ENCODE results near the gene LRRN2.

Gene LRRN2

DNA sequence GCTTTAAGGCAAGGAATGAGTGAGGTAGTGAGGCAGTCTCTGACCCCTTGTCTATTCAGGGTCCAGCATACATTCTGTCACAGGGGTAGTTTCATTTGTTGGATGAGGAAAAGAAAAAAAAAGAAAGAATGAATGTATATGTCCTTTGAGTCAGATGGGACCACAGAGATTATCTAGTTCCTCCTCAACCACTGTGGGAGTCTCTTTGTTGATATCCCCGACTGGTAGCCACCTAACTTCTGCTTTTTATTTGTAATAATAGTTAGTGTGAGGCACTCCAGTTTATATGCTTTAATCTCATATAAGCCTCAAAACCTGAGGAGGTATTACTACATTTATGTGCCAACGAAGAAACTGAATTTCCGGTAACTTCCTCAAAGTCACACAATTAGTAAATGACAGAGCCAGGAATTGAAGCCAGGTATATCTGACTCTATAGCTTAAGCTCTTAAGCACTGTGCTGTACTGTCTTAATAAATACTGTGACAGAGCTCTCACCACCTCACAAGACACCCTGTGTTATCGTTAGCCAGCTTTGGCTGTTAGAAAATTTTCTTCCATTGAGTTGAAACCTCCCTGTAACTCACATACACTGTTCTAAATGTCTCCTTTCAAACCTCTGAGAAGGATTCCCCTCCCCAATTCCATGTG is 87.1 kb downstream of the LRRN2 start:
- DNase-seq: no peak

GRCh38 chr1:204592246-204592948 is 93.1 kb downstream of the LRRN2 start:
- no peak for DNase-seq

- no peak for DNase-seq
Observed at GRCh38 chr1:204591473-204592090, 94.0 kb downstream of the LRRN2 start.

- no peak for DNase-seq
Observed at GRCh38 chr1:204589409-204590038, 96.0 kb downstream of the LRRN2 start.

DNA sequence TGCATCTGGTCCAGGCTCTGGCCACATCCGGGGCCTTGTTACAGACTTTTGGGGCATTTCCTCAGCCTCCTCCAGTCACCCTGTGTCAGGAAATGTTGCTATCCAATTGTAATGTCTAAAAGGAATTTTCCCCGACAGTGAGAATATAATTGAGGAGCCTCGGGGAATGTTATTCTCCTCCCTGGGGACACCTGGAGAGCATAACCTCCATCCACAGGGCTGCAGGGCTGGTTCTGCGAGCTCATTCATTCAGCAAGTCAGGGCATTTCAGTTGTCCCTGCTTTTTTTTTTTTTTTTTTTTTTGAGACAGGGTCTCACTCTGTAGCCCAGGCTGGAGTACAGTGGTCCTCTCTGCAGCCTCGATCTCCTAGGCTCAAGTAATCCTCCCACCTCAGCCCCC is 96.7 kb downstream of the LRRN2 start:
- no peak for DNase-seq

GRCh38 chr1:204587621-204588020 is 97.9 kb downstream of the LRRN2 start:
- no peak for DNase-seq

GRCh38 chr1:204584699-204585372 is 100.7 kb downstream of the LRRN2 start:
- DNase-seq: peak; percentile 29 to 33

DNA sequence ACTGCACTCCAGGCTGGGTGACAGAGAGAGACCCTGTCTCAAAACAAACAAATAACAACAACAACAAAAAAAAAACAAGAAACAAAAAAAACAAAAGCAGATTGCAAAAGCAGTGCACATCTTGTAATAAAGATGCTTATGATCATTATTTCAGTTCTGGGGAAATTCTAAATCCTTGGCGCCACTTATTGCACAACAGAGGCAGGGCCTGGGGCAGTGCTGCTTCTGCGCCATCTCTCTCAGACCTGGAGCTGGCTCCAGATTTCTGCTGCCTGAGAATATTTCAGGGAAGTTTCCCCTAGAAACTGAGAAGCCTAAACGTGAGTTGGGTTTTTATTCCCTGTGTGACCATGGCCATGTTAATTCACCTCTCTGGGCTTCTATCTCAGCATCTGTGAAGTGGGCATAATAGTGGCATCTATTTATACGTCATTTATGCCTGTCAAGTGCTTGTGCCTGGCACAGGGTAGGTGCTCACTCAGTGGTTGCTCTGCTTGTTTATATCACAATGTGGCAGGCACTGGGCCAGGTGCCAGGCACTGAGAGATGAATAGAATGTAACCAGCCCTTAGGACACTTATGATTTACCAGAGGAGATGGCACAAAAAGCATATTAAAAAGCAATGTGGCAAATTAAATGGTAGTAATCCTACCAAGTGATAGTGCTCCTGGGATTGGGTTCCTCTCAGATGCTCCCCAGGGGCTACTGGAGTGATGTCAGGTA is 101.5 kb downstream of the LRRN2 start:
- DNase-seq: no peak

DNA sequence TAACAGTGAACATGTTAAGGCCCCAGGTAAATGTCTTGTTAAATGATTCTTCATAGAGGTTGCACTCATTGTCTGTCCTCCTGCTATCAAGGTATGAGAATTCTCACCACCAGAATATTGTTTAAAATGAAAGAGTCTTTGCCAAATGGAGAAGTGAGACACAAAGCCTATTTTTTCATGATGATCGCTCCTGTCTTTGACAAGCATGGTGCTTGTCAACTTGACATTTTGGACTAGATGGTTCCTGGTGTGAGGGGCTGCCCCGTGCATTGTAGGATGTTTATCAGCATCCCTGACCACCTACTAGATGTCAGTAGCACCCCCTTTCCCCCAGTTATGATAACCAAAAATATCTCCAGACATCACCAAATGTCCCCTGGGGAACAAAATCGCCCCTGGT is 103.8 kb downstream of the LRRN2 start:
- no peak for DNase-seq

GRCh38 chr1:204580862-204581261 is 104.7 kb downstream of the LRRN2 start:
- no peak for DNase-seq

DNA sequence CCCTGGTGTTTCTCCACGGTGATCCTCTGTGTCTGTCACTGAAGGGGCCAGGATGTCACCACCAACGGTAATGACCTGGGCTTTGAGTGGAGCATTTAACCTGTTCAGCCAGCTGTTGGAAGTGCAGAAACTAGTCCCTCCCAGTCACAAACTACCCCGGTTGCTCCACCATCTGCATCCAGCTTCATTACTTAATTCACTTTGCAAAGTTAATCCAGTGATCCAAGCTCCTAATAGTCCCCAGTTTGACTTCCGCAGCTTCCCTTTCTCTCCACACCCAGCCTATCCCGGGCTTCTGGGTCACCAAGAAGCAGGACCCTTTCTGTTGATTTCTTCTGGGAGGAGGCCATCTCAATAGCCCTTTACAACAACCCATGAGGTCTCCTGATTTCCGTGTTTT is 105.9 kb downstream of the LRRN2 start:
- no peak for DNase-seq

DNA sequence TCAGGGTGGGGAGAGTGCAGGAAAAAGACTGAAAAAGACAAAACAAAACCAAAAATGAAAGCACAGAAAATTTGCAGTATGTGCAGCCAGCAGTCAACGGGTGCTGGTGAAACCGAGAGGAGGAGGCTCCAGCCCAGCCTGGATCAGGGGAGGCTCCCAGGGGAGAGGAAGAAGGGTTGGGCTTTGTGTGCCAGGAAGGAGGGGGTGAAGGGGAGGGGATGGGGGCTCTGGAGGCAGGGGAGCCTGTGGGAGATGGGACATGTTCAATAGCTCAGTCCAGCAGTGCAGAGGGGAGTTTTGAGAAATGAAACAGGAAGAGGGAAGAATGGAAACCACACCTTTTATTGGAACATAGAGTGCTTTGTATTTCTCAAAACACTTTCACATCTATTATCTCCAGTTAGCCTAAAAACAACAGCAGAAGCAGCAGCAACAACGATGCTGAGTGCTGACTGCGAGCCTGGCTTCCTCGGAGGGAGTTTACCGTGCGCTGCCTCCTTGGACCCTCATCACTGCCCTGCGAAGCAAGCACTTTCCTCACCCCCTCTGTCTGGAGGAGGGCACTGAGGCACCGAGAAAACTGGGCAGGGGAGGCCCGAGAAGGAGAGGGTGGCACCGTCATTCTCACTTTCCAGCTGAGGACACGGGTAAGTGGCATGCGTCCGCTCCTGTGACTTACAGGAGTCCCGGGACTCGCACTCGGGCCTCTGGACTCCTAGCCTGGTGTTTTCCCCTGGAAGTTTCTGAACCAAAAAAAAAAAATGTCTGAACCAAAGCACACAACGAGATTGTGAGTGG is 106.5 kb downstream of the LRRN2 start:
- no peak for DNase-seq

DNA sequence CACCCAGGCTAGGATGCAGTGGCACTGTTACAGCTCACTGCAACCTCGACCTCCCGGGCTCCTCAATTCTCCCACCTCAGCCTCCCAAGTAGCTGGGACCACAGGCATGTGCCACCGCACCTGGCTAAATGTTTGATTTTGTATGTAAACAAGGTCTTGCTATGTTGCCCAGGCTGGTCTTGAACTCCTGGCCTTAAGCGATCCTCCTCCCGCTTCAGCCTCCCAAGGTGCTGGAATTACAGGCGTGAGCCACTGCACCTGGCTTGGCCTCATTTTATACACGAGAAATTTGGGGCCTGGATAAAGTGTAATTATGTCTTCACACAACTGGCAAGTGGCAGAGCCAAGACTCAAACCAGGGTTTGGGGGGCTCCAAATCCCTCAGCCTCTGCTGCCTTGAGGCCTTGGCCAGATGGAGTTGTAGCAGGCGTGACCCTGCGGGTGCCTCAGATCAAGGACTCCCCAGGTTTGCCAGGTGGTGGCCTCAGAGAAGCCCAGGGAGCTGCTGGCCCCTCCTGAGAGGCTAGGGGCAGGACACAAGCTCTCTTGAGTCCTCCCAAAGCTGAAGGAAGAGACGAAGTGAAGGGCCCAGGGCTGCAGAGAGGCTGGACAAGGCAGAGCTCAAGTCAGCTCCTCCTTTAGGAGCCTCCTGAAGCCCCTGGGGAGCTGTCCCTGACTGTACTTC is 107.6 kb downstream of the LRRN2 start:
- DNase-seq: no peak

- DNase-seq: no peak
Observed at GRCh38 chr1:204576422-204576821, 109.1 kb downstream of the LRRN2 start.

GRCh38 chr1:204575221-204576190 is 110.0 kb downstream of the LRRN2 start:
- no peak for DNase-seq

DNA sequence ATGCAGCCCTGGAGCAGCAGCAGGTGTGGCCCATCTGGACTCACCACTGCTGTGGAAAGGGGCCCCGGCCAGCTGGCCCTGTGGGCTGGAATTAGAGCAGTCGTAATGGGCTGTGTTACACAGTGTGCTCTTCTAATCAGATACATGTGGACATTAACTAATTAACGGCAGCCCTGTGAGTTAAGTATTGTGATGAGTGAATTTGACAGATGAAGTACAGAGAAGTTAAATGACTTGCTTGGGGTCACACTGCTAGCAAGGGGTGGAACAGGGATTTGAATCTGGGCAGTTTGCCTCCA is 110.7 kb downstream of the LRRN2 start:
- no peak for DNase-seq

DNA sequence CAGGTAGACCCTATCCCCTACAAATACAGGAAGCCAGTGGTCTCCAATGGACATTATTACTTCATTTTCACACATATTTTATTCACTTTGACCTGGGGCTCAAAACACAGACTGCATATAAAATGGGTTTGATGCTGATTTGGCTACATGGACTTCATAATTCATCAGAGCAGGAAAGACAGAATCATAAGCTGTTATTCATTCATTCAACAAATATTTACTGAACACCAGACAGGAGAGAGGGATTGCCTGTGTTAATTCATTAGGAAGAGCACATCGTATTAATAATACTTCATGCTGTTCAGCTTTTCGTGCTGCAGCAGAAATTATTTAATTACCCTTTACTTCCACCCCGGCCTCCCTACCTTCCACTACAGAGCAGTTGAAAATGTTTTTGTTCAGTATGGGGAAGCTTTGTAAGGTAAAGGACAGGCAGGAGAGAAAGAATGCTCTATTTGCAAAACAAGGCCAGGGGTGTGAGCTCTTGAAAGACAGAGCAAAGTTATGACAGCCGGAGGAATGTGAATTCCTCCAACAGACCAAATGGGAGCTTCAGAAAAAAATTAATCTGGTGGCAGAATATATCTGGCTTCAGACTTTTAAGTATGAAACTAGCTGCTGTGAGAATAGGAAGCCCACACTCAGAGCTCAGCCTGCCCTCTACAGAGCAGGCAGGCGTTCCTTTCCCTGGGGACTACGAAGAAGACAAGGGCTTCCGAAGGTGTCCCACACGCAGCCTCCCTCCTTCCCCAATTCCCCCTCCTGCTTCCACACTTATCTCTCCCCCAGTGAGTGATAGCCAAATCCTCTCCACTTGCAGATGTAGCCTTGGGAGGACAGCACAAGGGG is 111.3 kb downstream of the LRRN2 start:
- no peak for DNase-seq

DNA sequence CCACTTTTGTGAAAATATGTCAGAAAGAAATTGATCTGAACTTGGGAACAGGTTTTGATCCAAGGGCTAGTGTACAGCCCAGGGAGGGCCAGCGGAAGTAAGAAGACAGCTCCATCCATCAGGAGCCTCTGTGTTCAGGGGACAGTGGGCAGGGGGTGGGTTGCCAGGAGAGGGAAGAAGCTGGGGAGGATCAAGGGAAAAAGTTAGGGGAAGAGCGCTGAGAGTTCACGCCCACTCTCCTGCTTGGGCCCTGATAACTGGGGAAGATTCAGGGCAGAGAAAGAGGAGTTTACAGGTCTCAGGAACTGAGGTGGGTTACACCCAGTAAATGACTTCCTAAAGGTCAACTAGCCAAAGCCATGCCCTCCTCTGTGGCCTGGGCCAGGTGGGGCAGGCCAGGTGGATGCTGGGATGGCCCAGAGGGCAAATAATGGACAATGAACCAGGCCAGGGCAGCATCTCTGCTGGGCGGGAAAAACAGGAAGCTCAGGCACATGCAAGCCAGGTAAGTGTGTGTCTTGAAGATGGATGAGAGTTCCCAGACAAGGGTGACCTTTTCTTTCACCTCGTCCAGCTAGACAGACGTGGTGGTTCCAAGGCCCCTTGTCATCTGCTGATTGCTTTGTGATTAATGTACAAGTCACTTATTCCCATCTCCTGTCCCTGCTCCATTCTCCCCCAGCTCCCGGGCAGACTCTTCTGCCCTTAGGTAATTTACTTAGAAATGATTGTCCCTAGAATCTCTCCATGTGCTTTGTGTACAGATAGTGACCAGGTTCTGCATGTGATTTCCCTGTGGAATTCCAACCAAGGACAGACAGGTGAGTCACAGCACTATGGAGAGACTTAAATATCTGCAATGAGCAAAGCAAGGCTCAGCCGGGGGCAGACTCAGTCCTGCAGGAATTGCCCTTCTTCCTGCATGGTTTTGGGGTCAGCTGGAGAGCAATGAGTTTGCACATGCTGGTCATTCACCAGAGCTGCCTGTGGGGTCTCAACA is 112.3 kb downstream of the LRRN2 start:
- no peak for DNase-seq
